Activated T-helper 2 cell treated with anti-CD3 and anti-CD28 coated beads, Interferon-gamma antibody, Interleukin-2, Interleukin-4, amounts not matched to agents 10 μg/mL and 5 μg/mL and 100 μg/mL, durations not matched to agents 14 hours and 24 hours and 36 hours (primary cell): ENCODE measurements around the gene HBE1. TPM values are rescaled to one million over a fixed set of nuclear protein-coding genes. Genes with fewer than 3 reads are reported as not detected.

Source experiments
- DNase-seq: peaks from one replicate; pipeline ENCODE4 v3.0.0; 2021; ENCODE audit warnings: low spot score
- H3K27ac Mint-ChIP-seq: one replicate; pipeline ENCODE4 v1.8.0; 2021; ENCODE audit warnings: mixed read lengths
- H3K27me3 Mint-ChIP-seq: one replicate; pipeline ENCODE4 v1.8.0; 2021; ENCODE audit warnings: low read depth, mixed read lengths
- H3K36me3 Mint-ChIP-seq: one replicate; pipeline ENCODE4 v1.8.0; 2021; ENCODE audit warnings: low read depth, mixed read lengths
- H3K4me1 Mint-ChIP-seq: one replicate; pipeline ENCODE4 v1.8.0; 2021; ENCODE audit warnings: low read depth, mixed read lengths
- H3K4me3 Mint-ChIP-seq: one replicate; pipeline ENCODE4 v1.8.0; 2021; ENCODE audit warnings: low read depth, mild to moderate bottlenecking, moderate library complexity, mixed read lengths
- H3K9me3 Mint-ChIP-seq: one replicate; pipeline ENCODE4 v1.8.0; 2021; ENCODE audit warnings: mixed read lengths
- intact Hi-C: fragments of 100-400 bp; cut with micrococcal nuclease; formaldehyde crosslinking; loops from one replicate; pipeline ENCODE4 v1.15.1; 2023
- total RNA-seq: library from RNA; stranded (reverse); gene quantifications from 2 replicates; pipeline ENCODE4 v1.2.3, GENCODE V29; 2022

Gene HBE1
- total RNA-seq, 1 donor from 2014 or later: not detected

DNA sequence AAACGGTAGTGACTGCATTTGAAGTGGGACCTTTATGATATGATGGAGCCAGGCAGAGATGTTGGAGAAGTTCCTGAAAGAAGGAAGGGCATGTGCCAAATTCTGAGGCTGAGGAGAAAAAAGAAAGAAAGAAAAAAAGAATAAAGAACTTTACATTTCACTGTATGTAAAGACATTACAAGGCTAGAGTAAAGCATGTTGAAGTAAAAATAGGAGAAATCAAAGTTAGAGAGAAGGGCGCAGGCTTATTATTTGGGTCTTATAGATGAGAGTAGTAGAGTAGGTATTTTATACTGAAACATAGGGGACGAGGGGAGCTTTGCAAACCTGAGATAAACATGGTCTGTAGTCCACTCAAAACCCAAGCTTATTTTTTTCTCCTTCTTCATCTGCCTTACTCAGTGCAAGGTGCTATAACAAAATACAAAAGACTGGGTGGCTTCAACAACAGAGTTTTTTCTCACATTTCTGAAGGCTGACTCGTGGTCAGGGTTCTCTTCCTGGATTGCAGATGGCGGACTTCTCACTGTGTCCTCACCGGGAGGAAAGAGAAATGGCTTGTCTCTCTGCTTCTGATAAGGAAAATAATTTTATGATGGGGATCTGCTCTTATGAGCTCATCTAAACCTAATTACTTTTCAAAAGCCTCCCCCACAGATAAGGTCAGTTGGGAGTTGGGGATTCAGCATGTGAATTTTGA is 22.8 kb downstream of the HBE1 start:
- Mint-ChIP-seq H3K27me3 (no peaks in the 10 kb centered on the region), H3K9me3 (no peaks in the 10 kb centered on the region), H3K27ac (no peak overlapping the region), H3K4me3 (no peak overlapping the region), H3K36me3 (no peaks in the 10 kb centered on the region), H3K4me1 (peaks cover 4% of the 10 kb centered on the region)
- no peak for DNase-seq
- intact Hi-C loops: no loop called here

DNA sequence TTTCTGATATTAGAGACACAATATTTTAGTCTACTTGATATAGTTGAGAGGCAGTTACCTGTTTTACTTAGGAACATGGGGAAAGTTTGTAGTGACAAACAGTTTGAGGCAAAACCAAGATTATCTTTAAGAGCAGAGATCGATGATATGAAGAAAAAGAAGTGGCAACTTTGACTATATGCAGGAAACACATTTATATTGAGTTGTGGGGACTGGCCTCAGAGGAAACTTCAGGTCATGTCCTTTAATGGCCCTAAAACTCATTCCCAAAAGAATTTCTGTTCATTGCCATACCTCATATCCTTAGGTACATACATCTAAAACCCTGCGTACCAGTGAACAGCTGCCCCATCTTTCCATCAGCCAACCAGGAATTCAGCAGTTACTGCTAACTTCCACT is 24.6 kb downstream of the HBE1 start:
- Mint-ChIP-seq H3K27ac (no peak overlapping the region), H3K36me3 (no peaks in the 10 kb centered on the region), H3K9me3 (no peaks in the 10 kb centered on the region), H3K4me1 (peaks cover 4% of the 10 kb centered on the region), H3K4me3 (no peak overlapping the region), H3K27me3 (peaks cover 2% of the 10 kb centered on the region)
- DNase-seq: no peak
- intact Hi-C loops: no loop called here

DNA sequence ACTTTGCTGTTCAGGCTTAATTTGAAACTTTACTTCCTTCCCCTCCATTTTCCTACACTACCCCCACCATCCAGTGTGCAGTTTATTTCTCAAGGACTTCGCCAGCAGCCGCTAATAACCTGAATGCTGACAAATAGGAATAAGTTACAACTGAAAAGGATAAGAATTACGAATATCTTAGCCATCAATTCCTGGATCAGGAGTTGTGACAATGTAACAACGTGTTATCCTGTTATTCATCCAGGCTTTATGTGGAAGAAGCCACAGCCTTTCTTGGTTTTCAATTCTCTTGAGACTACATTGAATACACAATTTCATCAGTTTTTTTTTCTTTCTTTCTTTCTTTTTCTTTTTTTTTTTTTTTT is 25.9 kb downstream of the HBE1 start:
- H3K27me3 Mint-ChIP-seq: peaks cover 8% of the 10 kb centered on the region
- H3K27ac Mint-ChIP-seq: no peak overlapping the region
- no peak for DNase-seq
- H3K4me3 Mint-ChIP-seq: no peak overlapping the region
- intact Hi-C loops: no loop called here
- H3K36me3 Mint-ChIP-seq: no peaks in the 10 kb centered on the region
- peaks cover 4% of the 10 kb centered on the region for H3K4me1 Mint-ChIP-seq
- H3K9me3 Mint-ChIP-seq: no peaks in the 10 kb centered on the region

DNA sequence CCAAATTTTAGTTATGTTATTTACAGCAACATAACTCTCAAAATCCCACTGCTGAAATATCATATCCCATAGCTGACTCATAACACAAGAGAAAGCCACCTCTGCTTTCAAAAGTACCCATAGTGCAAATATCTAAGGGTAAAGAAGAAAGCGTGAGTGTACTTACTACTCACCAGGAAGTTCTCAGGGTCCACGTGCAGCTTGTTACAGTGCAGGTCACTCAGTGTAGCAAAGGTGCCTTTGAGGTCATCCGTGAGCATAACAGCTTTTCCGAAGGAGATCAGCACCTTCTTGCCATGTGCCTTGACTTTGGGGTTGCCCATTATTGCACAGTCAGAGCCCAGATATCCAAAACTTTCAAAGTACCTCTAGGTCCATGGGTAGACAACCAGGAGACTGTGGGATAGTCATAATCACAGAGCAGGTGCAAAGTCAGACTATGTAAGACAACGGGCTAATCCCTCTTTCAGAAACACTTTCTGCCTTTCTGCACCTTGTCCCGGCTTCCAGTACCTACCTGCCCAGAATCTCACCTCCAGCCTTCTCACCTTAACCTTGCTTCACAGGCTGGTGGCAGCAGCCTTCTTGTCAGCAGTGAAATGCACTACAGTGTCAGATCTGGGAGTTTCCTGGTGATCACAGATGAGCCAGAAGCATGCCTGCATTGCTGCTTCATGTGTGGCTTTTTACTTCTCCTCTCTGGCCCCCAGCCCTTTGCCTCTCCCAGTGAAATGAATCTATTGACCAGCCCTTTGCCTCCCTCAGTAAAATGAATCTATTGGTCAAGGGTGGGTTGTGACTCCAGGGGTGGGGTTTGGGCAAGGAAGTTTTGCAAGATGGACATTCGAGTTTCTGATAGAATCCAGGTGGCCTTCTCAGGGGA is 26.6 kb downstream of the HBE1 start:
- intact Hi-C loops: no loop called here
- peaks cover 4% of the 10 kb centered on the region for H3K4me1 Mint-ChIP-seq
- no peak overlapping the region for H3K4me3 Mint-ChIP-seq
- DNase-seq: no peak
- H3K27me3 Mint-ChIP-seq: peaks cover 13% of the 10 kb centered on the region
- no peaks in the 10 kb centered on the region for H3K9me3 Mint-ChIP-seq
- H3K27ac Mint-ChIP-seq: no peak overlapping the region
- no peaks in the 10 kb centered on the region for H3K36me3 Mint-ChIP-seq

DNA sequence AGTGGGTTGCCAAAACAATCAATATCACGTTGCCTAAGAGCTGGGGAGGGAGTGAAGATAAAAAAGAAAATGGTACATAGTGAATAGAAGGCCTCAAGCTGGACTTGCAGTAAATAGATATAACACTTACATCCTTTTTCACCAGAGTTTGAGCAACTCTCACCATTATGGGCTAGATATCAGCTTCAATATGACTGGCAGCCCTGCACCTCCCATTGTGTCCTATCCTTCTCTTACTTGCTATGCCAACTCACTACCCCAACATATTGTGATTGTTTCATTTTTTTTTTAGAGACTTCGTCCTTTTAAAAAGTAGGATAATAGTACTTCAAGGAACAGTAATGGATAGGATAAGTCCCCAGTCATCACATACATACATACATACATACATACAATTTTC is 27.5 kb downstream of the HBE1 start:
- H3K27me3 Mint-ChIP-seq: peaks cover 15% of the 10 kb centered on the region
- no peak overlapping the region for H3K4me3 Mint-ChIP-seq
- no peak overlapping the region for H3K27ac Mint-ChIP-seq
- H3K36me3 Mint-ChIP-seq: no peaks in the 10 kb centered on the region
- intact Hi-C loops: no loop called here
- DNase-seq: no peak
- no peaks in the 10 kb centered on the region for H3K9me3 Mint-ChIP-seq
- H3K4me1 Mint-ChIP-seq: peaks cover 4% of the 10 kb centered on the region

DNA sequence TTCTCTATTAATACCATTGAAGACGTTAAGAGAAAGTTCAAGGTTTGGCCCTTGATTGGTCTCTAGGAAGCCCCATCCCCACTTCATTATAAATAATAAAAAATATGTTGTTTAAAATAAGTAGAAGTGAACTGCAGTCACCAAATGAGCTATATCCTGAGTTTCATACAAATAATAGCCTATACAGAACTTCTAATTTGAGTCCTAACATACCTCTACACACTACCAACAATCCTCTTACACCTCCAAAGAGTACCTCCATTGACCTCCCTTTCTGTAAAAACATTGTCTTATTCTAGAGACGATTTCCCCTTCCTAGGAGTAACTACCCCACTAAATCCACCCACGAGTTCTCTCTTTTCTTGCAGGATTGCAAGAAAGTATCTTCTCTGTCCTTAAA is 28.3 kb downstream of the HBE1 start:
- H3K4me1 Mint-ChIP-seq: peaks cover 4% of the 10 kb centered on the region
- intact Hi-C loops: no loop called here
- no peak overlapping the region for H3K27ac Mint-ChIP-seq
- no peaks in the 10 kb centered on the region for H3K9me3 Mint-ChIP-seq
- no peak for DNase-seq
- H3K27me3 Mint-ChIP-seq: peaks cover 18% of the 10 kb centered on the region
- H3K4me3 Mint-ChIP-seq: no peak overlapping the region
- H3K36me3 Mint-ChIP-seq: no peaks in the 10 kb centered on the region

DNA sequence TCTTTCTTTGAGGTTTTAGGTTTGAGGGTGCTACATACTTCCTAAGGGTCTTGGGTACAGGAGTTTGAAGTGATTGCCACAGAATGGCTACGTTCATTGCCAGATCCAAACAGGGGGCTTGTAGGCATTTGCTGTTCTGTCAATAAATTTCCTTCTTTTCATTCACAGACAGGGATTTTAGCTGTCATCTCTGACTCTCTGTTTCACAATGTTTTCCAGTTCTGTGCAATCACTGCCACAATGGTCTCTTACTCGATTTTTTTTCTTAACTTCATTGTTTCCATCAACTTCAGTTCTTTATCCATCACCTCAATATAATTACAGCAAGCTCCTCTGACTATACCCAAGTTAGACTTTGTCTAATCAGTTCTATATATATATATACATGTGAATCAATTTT is 29.3 kb downstream of the HBE1 start:
- H3K27me3 Mint-ChIP-seq: peaks cover 25% of the 10 kb centered on the region
- intact Hi-C loops: no loop called here
- H3K4me1 Mint-ChIP-seq: peaks cover 4% of the 10 kb centered on the region
- H3K36me3 Mint-ChIP-seq: no peaks in the 10 kb centered on the region
- no peak overlapping the region for H3K27ac Mint-ChIP-seq
- no peak overlapping the region for H3K4me3 Mint-ChIP-seq
- DNase-seq: no peak
- H3K9me3 Mint-ChIP-seq: no peaks in the 10 kb centered on the region

DNA sequence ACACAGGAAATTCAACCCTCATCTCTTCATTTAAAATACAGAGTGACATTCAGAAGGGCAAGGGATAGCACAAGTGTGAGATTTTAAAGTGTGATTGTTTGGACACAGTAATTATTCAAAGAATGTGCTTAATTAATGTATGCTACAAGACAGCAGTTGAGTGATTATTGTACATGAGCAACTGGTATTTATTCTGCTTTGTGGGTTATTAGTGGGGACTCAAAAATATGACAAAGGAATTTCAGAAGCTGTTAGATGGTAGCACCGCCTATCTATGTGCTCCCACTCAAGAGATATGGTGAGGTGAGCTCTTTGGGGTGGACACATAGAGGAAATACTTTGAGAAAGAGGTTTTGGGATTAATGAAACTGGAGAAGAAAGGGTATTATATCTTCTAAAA is 29.7 kb downstream of the HBE1 start:
- H3K27ac Mint-ChIP-seq: no peak overlapping the region
- intact Hi-C loops: no loop called here
- H3K36me3 Mint-ChIP-seq: no peaks in the 10 kb centered on the region
- no peak overlapping the region for H3K4me3 Mint-ChIP-seq
- peaks cover 29% of the 10 kb centered on the region for H3K27me3 Mint-ChIP-seq
- peaks cover 7% of the 10 kb centered on the region for H3K4me1 Mint-ChIP-seq
- no peak for DNase-seq
- no peaks in the 10 kb centered on the region for H3K9me3 Mint-ChIP-seq

DNA sequence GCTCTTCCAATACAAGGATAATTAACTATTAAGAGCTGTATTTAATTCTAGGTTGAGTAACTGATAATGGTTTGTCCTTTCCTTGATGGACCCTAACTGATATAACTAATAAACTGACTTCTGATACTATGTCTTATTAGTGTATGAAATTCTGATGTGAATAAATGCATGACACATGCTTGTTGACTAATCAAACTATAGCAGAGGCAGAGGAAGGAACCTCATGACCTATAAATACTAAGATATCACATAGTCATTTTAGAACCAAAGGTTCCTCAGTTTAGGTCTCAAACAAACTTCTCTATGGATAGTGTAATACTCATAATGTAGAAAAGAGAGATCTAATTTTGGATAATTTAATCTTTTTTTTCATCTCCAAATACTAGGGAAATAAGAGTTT is 30.7 kb downstream of the HBE1 start:
- intact Hi-C loops: no loop called here
- Mint-ChIP-seq H3K4me3 (no peak overlapping the region), H3K4me1 (peaks cover 13% of the 10 kb centered on the region), H3K9me3 (no peaks in the 10 kb centered on the region), H3K27me3 (peaks cover 29% of the 10 kb centered on the region), H3K36me3 (no peaks in the 10 kb centered on the region), H3K27ac (no peak overlapping the region)
- DNase-seq: no peak

DNA sequence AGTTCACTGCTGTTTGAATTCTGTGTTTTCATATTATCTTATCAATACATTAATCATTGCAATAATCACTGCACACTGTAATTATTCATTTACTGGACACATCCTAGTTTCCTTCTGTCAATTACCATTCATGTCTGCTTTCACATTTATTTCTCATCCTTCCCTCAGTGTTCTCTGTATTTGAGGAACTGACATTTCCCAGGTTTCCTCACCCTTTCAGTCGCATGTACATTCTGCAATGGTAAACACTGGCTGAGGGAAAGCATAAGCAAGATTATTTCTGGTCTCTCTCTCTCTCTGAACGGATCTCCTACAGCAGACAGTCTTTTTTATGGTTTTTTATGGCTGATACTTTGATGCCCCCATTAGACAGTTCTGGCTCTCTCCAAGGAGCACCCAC is 31.3 kb downstream of the HBE1 start:
- H3K36me3 Mint-ChIP-seq: no peaks in the 10 kb centered on the region
- no peak overlapping the region for H3K27ac Mint-ChIP-seq
- DNase-seq: no peak
- intact Hi-C loops: no loop called here
- H3K27me3 Mint-ChIP-seq: peaks cover 29% of the 10 kb centered on the region
- H3K9me3 Mint-ChIP-seq: no peaks in the 10 kb centered on the region
- H3K4me1 Mint-ChIP-seq: peaks cover 13% of the 10 kb centered on the region
- H3K4me3 Mint-ChIP-seq: no peak overlapping the region

DNA sequence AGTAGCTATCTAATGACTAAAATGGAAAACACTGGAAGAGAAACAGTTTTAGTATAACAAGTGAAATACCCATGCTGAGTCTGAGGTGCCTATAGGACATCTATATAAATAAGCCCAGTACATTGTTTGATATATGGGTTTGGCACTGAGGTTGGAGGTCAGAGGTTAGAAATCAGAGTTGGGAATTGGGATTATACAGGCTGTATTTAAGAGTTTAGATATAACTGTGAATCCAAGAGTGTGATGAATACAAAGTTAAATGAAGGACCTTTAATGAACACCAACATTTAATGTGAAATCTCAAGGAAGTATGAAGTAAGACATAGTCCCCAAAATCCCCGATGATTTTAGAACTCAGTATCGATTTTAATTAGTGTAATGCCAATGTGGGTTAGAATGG is 32.3 kb downstream of the HBE1 start:
- H3K9me3 Mint-ChIP-seq: no peaks in the 10 kb centered on the region
- H3K27ac Mint-ChIP-seq: no peak overlapping the region
- H3K4me3 Mint-ChIP-seq: no peak overlapping the region
- peaks cover 29% of the 10 kb centered on the region for H3K27me3 Mint-ChIP-seq
- peaks cover 9% of the 10 kb centered on the region for H3K4me1 Mint-ChIP-seq
- no peaks in the 10 kb centered on the region for H3K36me3 Mint-ChIP-seq
- intact Hi-C loops: no loop called here
- no peak for DNase-seq

DNA sequence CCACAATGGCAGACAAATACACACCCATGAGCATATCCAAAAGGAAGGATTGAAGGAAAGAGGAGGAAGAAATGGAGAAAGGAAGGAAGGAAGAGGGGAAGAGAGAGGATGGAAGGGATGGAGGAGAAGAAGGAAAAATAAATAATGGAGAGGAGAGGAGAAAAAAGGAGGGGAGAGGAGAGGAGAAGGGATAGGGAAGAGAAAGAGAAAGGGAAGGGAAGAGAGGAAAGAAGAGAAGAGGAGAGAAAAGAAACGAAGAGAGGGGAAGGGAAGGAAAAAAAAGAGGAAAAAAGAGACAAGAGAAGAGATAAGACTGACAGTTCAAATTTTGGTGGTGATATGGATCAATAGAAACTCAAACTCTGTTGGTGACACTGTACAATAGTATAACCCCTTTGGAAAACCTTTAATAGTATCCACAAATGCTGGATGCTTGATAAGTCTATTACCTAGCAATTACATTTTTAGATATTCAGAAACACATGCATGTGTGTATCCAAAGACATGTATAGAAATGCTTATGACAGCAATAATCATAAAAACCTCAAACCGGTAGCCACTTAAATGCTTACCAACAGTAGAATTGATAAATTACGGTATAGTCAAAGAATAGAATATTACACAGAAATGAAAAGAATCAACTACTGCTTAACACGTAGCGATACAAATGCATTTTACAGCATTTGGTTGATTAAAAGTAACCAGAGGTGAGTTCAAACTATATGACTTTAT is 34.2 kb downstream of the HBE1 start:
- intact Hi-C loops: no loop called here
- peaks cover 28% of the 10 kb centered on the region for H3K27me3 Mint-ChIP-seq
- no peak overlapping the region for H3K4me3 Mint-ChIP-seq
- H3K36me3 Mint-ChIP-seq: no peaks in the 10 kb centered on the region
- H3K27ac Mint-ChIP-seq: no peak overlapping the region
- DNase-seq: no peak
- peaks cover 9% of the 10 kb centered on the region for H3K4me1 Mint-ChIP-seq
- H3K9me3 Mint-ChIP-seq: no peaks in the 10 kb centered on the region

DNA sequence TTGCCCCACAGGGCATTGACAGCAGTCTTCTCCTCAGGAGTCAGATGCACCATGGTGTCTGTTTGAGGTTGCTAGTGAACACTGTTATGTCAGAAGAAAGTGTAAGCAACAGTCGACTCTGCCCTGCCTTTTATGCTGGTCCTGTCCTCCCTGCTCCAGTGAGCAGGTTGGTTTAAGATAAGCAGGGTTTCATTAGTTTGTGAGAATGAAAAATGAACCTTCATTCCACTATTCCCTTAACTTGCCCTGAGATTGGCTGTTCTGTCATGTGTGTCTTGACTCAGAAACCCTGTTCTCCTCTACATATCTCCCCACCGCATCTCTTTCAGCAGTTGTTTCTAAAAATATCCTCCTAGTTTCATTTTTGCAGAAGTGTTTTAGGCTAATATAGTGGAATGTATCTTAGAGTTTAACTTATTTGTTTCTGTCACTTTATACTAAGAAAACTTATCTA is 35.3 kb downstream of the HBE1 start, which contains the start of gene HBD:
TSS of gene HBD (minus strand) at position 103 of the 454 bp plus-strand sequence. CDS start at position 53, 50 bp downstream.
- H3K27ac Mint-ChIP-seq: no peak within 1 kb of the TSS
- DNase-seq: no peak
- H3K4me3 Mint-ChIP-seq: no peak within 1 kb of the TSS
- intact Hi-C loops: no loop called here
- no peaks in the 10 kb centered on the region for H3K36me3 Mint-ChIP-seq
- peaks cover 23% of the 10 kb centered on the region for H3K27me3 Mint-ChIP-seq
- no peaks in the 10 kb centered on the region for H3K9me3 Mint-ChIP-seq
- H3K4me1 Mint-ChIP-seq: peaks cover 9% of the 10 kb centered on the region
